GM06990 (cell line): Measurements from ENCODE around the gene FAM170B.

Experiments
- DNase-seq: peaks from one replicate; pipeline ENCODE4 v3.0.0-alpha.2; 2011; ENCODE audit not compliant: insufficient read length; ENCODE audit errors: extremely low read depth
- H3K27me3 ChIP-seq: replicated peaks from 2 replicates; pipeline ENCODE4 v1.6.0; 2011; ENCODE audit warnings: low read length; ENCODE audit not compliant: control insufficient read depth, insufficient read depth
- H3K36me3 ChIP-seq: 2 replicates; pipeline ENCODE4 v1.5.1; 2011; ENCODE audit warnings: low read length; ENCODE audit not compliant: control insufficient read depth, insufficient read depth
- H3K4me3 ChIP-seq: replicated peaks from 2 replicates; pipeline ENCODE4 v1.5.1; 2011; ENCODE audit warnings: low read depth, mild to moderate bottlenecking, control low read depth, low read length
- TF ChIP-seq, protein P1 (sequence below): IDR thresholded peaks from 2 replicates; pipeline ENCODE4 v1.5.1; 2011; ENCODE audit warnings: low read length, control low read depth, mild to moderate bottlenecking, inconsistent platforms; ENCODE audit not compliant: insufficient read depth, poor library complexity, severe bottlenecking

Gene FAM170B

DNA sequence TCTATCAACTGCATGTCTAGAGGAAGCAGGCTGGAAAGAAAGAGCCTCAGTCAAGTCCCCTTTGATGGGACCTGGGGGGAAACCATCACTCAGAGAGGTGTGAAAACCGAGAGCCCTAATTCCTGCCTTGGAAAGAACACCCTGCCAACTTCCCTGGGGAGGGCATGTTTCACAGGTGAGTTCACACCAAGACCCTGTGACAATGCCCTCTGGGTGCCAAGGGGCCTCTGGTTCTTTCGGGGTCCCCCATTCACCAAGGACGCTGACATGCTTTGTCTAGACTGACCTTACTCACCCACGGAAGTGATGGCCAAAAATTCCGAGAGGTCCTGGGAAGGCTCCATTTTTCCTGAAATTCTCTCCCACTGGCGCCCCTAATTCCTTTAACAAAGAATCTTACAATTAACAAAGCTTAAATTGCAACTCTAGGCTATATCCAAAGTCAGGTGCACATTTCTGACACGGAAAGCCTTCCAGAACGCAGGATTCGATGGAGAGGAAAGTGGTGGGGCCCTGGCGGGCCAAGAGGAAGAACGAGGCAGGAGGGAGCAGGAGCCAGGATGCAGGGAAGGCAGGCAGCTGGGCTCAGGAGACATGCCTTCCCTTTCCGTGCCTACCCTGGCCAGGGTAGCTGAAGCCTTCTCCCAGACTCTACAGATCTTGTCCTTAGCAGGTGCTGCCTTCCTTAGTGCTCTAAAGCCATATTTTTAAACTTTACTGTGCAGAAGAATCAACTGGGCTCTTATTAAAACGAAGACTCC lies 42.2 kb downstream of the FAM170B start:
- Histone ChIP-seq H3K4me3 (no peak overlapping the region), H3K27me3 (no peaks in the 10 kb centered on the region; the same call in 1 of the 2 replicates), H3K36me3 (no peaks in the 10 kb centered on the region)
- no peak for DNase-seq
- TF ChIP-seq, protein P1, sequence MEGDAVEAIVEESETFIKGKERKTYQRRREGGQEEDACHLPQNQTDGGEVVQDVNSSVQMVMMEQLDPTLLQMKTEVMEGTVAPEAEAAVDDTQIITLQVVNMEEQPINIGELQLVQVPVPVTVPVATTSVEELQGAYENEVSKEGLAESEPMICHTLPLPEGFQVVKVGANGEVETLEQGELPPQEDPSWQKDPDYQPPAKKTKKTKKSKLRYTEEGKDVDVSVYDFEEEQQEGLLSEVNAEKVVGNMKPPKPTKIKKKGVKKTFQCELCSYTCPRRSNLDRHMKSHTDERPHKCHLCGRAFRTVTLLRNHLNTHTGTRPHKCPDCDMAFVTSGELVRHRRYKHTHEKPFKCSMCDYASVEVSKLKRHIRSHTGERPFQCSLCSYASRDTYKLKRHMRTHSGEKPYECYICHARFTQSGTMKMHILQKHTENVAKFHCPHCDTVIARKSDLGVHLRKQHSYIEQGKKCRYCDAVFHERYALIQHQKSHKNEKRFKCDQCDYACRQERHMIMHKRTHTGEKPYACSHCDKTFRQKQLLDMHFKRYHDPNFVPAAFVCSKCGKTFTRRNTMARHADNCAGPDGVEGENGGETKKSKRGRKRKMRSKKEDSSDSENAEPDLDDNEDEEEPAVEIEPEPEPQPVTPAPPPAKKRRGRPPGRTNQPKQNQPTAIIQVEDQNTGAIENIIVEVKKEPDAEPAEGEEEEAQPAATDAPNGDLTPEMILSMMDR, result no peak

DNA sequence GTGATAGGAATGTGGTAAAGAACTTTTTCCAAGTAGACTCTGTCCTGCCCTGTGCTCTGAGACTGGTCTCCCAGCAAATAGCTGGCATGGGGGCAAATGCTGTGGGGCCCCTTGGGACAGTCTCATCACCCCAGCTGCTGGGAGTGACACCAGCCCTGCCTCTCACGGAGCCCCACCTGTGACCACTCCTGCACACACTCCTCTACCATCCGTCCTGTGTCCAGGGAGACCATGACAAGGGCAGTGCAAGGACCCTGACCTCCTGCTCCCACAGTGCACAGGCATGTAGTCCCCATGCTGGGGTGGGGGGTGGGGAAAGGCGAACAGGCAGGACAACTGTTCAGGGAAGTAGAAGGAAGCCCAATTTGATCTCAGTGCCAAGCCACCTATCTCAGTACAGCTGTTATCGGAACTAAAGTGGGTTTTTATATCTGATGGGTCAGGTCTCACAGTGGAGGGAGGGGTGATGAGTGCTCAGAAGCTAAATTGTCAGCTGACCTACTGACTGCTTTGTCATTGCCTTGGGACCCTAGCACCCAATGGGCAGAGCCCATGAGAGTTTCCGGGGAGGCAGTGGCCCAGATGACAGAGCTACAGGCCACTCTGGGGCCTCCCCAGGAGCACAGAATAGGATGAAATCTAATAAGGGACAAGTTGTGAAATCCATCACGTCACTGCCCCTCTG lies 43.0 kb downstream of the FAM170B start:
- H3K4me3 ChIP-seq, result no peak overlapping the region
- no peaks in the 10 kb centered on the region for H3K36me3 ChIP-seq
- DNase-seq, result no peak
- TF ChIP-seq, protein P1, result no peak
- no peaks in the 10 kb centered on the region; the same call in 1 of the 2 replicates for H3K27me3 ChIP-seq

DNA sequence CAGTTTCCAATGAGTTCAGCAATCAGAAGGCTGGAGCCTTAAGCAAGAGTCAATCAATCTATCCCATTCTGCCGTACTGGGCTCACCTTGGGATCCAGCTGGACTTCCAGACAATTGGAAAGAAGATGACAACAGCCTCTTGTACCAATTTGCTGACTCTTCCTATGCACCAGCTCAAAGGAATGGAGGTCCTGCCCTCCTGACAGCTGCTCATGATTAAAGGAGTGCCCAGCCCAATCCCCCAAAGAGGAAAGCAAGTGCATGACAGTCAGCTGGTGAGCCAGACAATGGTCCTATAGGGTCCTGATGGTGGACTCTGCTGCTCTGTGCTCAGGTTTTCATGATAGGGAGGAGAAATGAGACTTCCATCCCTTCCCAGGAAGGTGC lies 43.6 kb downstream of the FAM170B start:
- H3K36me3 ChIP-seq, result no peaks in the 10 kb centered on the region
- no peak for DNase-seq
- no peaks in the 10 kb centered on the region; the same call in 1 of the 2 replicates for H3K27me3 ChIP-seq
- H3K4me3 ChIP-seq, result no peak overlapping the region
- TF ChIP-seq, protein P1, result no peak

DNA sequence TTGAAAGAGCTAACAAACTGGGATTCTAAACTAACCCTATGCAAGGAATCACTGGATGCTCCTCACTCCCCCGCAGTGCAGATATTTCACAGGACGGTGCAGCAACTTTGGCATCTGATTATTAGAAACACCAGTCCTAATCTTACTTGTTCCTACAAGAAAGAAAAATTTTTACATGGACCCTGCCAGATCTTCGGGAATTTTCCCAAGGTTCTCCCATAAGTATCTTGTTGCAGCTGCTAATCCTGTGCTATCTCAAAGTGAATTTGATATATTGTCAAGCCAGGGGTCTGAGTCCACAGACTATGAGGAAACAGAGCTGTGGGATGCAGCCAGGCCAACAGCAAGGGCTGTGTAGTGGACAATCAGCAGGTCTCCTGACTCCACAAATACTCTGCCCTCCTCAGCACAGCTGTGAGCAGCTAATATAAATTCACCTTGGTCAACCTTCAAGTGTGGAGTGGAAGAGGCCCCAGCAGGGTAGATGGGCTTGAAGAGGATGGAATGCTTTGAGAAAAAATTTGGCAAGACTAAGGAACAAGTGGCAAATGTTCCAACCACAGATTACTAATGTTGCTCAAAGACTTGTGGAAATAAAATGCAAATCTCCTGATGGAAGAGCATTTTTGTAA lies 44.1 kb downstream of the FAM170B start:
- Histone ChIP-seq H3K27me3 (no peaks in the 10 kb centered on the region; the same call in 1 of the 2 replicates), H3K4me3 (no peak overlapping the region), H3K36me3 (no peaks in the 10 kb centered on the region)
- DNase-seq, result no peak
- TF ChIP-seq, protein P1, result no peak

DNA sequence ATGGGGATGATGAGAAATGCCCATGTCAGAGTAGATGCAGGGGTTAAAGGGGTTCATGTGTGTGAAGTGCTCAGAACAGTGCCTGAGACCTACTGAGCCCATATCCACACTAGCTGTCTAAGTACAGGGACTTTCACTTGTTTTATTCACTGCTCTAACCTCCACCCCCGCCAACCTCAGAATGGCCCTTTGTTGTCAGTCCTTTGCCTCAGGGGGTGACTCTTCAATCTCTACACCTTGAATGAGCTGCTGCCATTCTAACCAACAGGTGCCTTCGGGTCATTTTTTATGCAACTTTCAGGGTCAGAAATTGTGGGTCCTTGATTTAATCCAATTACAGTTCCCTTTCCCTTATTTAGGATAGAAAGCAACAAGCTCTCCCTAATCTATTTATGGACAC lies 44.7 kb downstream of the FAM170B start:
- Histone ChIP-seq H3K4me3 (no peak overlapping the region), H3K36me3 (no peaks in the 10 kb centered on the region), H3K27me3 (no peaks in the 10 kb centered on the region; the same call in 1 of the 2 replicates)
- no peak for DNase-seq
- TF ChIP-seq, protein P1, result no peak
